Panc1 (cell line): Measurements from ENCODE around the gene SPSB3.

ENCODE experiments used
- CTCF ChIP-seq: fragments of 450-650 bp; IDR thresholded peaks from 2 replicates; pipeline ENCODE4 v1.5.1; 2017; ENCODE audit warnings: mild to moderate bottlenecking
- POLR2AphosphoS5 ChIP-seq: IDR thresholded peaks from 2 replicates; pipeline ENCODE4 v1.6.1; 2012; ENCODE audit warnings: mild to moderate bottlenecking, low read depth, low read length, moderate library complexity
- SIN3A ChIP-seq: IDR thresholded peaks from 2 replicates; pipeline ENCODE4 v1.6.1; 2012; ENCODE audit warnings: low read depth, mild to moderate bottlenecking, low read length, moderate library complexity, borderline replicate concordance; ENCODE audit not compliant: insufficient read depth
- TCF7L2 ChIP-seq: IDR thresholded peaks from 2 replicates; pipeline ENCODE4 v1.6.1; 2011; ENCODE audit warnings: mild to moderate bottlenecking, low read depth, low read length, inconsistent platforms

- TF ChIP-seq POLR2AphosphoS5 (no peak; the same call in 1 of the 2 replicates), CTCF (no peak), TCF7L2 (no peak), SIN3A (no peak)
These were observed 13.5 kb downstream of the SPSB3 start for GRCh38 chr16:1768767-1769401.
